Activated CD4-positive, alpha-beta T cell treated with anti-CD3 and anti-CD28 coated beads, Interleukin-2, amount 10 ng/mL, durations not matched to agents 7 days and 5 days (primary cell): ENCODE results near the gene TENT5D. TPM values are rescaled to one million over a fixed set of nuclear protein-coding genes. Genes with fewer than 3 reads are reported as not detected.

Experiments used
- CTCF ChIA-PET: fragments of 350-600 bp; sonication (Branson Sonifier 250); formaldehyde crosslinking; loops from one replicate; lab custom pipeline; 2021; ENCODE audit warnings: antibody characterized with exemption; lab: Charles Lee
- POLR2A ChIA-PET: fragments of 350-600 bp; sonication (Branson Sonifier 250); formaldehyde crosslinking; loops from one replicate; lab custom pipeline; 2021; ENCODE audit warnings: antibody characterized with exemption; lab: Charles Lee
- DNase-seq: peaks from one replicate; pipeline ENCODE4 v3.0.0-alpha.2; 2020
- H3K27ac Mint-ChIP-seq: one replicate; pipeline ENCODE4 v1.8.0; 2021; ENCODE audit warnings: mild to moderate bottlenecking, moderate library complexity, mixed read lengths
- H3K27me3 Mint-ChIP-seq: one replicate; pipeline ENCODE4 v1.8.0; 2021; ENCODE audit warnings: mixed read lengths
- H3K36me3 Mint-ChIP-seq: one replicate; pipeline ENCODE4 v1.8.0; 2021; ENCODE audit warnings: low read depth, mixed read lengths
- H3K4me1 Mint-ChIP-seq: one replicate; pipeline ENCODE4 v1.8.0; 2021; ENCODE audit warnings: mixed read lengths
- H3K4me3 Mint-ChIP-seq: one replicate; pipeline ENCODE4 v1.8.0; 2021; ENCODE audit warnings: mild to moderate bottlenecking, moderate library complexity, mixed read lengths
- H3K9me3 Mint-ChIP-seq: one replicate; pipeline ENCODE4 v1.8.0; 2021; ENCODE audit warnings: mixed read lengths
- total RNA-seq, 2 experiments: library from RNA; stranded (reverse); gene quantifications; one replicate each; pipeline ENCODE4 v1.2.3, GENCODE V29; 2021

Gene TENT5D
- total RNA-seq, 2 experiments from 2014 or later: not detected

DNA sequence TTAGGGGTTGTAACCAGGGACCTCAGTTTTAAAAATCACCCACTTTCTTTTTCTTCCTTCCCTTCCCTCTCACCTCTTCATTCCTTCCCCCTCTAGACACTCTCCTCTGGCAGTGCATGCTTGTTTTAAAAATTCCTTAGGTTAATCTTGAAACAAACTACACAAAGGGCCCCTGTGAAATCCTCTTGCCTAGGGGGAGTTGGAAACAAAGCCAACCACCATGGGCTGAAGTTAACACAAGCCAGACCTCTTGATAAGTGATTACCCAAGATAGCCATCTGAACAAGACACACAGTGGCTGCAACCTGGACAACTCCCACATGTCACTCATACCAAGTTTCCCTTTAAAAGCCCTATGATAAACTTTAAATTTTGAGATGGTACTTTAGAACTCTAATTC is 68.9 kb downstream of the TENT5D start:
- H3K27ac Mint-ChIP-seq: no peak overlapping the region

More for the DNA sequence above, 68.9 kb downstream of the TENT5D start:
- POLR2A ChIA-PET: no interaction called here
- no peaks in the 10 kb centered on the region for H3K4me1 Mint-ChIP-seq
- H3K9me3 Mint-ChIP-seq: no peaks in the 10 kb centered on the region
- H3K27me3 Mint-ChIP-seq: no peaks in the 10 kb centered on the region
- no peak for DNase-seq
- CTCF ChIA-PET: no interaction called here
- H3K36me3 Mint-ChIP-seq: no peaks in the 10 kb centered on the region
- H3K4me3 Mint-ChIP-seq: no peak overlapping the region
